ENCODE data around the gene TMEM201.
A peak's percentile ranks its signal among the peaks of the same experiment; 100 is the strongest.
"Not testable (repeated sequence)": the region's sequence is repeated elsewhere in the genome, so short reads cannot be mapped to it uniquely, and the experiment has no call there.

Gene TMEM201

GRCh38 chr1:9601942-9602793, 13.5 kb downstream of the TMEM201 start:
- no peak for DNase-seq

- no peak for DNase-seq
These were observed 14.1 kb downstream of the TMEM201 start for GRCh38 chr1:9602794-9603167.

- DNase-seq, result no peak
These were observed 14.6 kb downstream of the TMEM201 start for GRCh38 chr1:9603307-9603706.

GRCh38 chr1:9603766-9604753, 15.3 kb downstream of the TMEM201 start:
- no peak for DNase-seq

- DNase-seq, result no peak
These were observed 16.1 kb downstream of the TMEM201 start for GRCh38 chr1:9604836-9605235.

- DNase-seq, result no peak
These were observed 17.3 kb downstream of the TMEM201 start for GRCh38 chr1:9605946-9606455.

GRCh38 chr1:9606458-9606857, 17.7 kb downstream of the TMEM201 start:
- no peak for DNase-seq

DNA sequence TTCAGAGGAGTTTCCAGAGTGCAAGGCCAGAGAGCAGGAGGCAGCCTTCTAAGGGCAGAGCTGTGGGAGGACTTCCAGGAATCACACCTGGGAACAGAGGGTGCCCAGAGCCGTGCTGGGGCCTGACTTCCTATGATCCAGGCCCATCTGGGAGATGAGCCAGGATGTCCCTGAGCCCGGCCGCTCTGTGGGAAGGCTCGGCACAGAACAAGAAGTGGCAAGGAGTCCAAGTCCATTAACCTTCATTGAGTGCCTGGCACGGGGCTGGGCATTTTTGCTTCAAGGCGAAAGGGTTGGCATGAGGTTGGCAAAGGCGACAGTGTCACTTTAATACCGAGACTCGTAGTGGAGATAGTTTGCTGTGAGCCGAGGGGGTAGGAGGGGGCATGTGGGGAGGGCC, 18.2 kb downstream of the TMEM201 start:
- DNase-seq, result no peak

- no peak for DNase-seq
These were observed 18.6 kb downstream of the TMEM201 start for GRCh38 chr1:9607352-9607751.

DNA sequence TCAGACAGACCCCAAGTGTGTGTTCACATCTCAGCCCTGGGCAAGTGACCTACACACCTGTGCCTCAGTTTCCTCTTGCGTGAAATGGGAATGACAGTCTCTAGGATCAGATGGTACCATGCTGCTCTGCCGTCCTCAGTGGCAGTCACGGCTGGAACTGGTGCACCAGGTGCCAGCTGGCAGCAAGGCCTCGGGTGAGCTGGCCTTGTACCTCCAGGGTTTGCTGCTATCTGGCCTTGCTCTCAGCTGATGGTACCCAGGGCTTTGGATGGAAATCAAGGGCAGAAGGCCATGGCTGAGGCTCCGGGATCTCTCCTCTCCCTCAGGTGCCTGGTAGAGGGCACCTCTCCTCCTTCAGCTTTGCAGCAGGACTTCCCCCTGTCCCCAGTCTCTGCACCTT, 21.3 kb downstream of the TMEM201 start:
- DNase-seq, result no peak

GRCh38 chr1:9610548-9610947, 21.8 kb downstream of the TMEM201 start:
- no peak for DNase-seq

- no peak for DNase-seq
These were observed 23.0 kb downstream of the TMEM201 start for GRCh38 chr1:9611716-9612115.

GRCh38 chr1:9612162-9612845, 23.6 kb downstream of the TMEM201 start:
- DNase-seq, result no peak

DNA sequence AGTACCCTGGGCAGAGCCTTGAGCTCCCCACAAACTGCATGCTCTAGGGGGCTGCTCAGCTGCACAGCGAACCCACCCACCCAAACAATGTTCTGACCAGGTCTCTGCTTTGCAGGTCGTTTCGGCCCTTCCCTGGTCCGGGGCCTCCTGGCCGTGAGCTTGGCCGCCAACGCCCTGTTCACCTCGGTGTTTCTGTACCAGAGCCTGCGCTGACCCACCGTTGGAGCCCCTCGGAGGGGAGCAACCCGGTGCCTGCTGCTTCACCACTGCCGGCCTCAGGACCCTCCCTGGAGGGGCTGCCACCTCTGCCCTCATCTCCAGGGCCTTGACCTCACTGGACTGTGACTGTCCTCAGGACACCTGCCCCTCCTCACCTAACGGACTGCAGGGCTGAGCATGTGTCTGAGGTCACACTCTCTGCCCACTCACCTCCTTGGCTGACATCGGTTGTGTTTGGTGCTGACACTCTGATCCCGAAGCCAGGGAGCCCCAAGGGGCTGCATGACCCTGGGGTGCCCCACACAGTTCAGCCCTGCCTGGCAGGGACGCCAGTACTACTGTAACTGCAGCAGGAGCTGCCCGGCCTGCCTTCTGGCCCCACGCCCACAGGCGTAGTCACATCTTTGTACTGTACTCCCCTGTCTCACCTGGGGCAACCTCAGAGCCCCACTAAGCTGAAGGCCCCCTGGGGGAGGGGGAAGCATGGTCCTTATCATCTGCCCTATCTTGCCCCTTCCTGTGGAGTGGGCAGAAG, 24.3 kb downstream of the TMEM201 start:
- no peak for DNase-seq

DNA sequence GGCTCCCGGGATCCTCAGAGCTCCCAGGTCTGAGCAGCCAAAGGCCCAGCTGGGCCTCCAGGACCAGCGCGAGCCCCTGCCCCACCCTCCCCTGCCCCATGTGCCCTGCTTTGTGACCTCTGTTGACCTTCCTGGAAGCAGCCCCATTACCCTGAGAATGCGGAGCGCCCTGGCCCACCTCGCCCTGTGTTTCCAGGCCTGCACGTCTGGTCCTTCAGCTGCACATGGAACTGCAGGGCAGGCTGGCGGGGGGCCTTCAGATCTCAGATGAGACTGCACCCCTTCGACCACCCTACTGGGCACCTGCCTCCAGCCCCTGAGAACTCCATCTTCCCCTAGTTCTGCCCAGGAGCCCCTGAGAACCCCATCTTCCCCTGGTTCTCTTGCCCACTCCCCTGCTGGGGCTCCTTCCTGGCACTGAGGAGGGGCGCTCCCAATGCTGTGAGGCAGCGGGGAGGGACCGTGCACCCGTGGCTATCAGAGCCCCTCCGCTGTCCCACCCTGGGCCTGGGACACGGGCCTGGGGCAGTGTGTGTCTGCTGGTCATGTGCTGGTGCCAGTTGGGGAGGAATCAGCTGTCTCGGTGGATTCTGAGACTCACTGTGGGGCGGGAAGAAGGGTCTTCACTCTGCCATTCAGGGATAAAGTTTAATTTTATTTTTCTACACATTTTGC, 25.1 kb downstream of the TMEM201 start:
- no peak for DNase-seq

GRCh38 chr1:9615316-9616063, 26.8 kb downstream of the TMEM201 start:
- DNase-seq, result peak; percentile 36

- no peak for DNase-seq
These were observed 30.4 kb downstream of the TMEM201 start for GRCh38 chr1:9618909-9619679.

DNA sequence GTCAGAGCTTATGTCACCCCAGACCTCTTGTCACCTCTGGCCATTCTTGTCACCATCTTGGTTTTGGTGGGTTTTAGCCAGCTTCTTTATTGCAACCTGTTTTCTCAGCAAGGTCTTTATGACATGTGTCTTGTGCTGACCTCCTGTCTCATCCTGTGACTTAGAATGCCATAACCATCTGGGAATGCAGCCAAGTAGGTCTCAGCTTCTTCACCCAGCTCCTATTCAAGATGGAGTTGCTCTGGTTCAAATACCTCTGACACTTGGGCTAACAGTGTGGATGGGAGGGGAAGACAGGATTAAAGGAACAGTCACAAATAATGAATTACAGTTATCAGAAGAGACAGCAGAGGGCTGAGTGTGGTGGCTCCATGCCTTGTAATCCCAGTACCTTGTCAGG, 32.3 kb downstream of the TMEM201 start:
- DNase-seq, result no peak

DNA sequence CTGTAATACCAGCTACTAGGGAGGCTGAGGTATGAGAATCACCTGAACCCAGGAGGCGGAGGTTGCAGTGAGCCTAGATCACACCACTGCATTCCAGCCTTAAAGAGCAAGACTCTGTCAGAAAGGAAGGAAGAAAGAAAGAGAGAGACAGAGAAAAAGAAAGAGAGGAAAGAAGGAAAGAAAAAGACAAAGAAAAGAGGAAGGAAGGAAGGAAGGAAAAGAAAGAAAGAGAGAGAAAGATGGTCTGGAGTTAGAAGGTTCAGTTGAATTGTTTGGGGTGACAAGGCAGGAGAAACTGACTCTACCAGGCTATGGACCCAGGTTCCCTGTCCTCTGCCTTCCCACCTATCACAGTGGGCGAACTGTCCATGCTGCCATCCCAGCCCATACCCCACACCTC, 35.4 kb downstream of the TMEM201 start:
- no peak for DNase-seq

DNA sequence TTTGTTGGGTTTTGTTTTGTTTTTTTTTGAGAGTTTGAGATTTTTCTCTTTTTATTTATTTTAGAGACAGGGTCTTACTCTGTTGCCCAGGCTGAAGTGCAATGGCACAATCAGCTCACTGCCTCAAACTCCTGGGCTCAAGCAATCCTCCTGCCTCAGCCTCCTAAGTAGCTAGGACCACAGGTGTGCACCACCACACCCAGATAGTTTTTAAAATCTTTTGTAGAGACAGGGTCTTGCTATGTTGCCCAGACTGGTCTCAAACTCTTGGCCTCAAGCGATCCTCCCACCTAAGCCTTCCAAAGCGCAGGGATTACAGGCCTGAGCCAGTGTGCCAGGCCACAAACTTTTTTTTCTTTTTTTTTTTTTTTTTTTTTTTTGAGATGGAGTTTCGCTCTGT, 36.3 kb downstream of the TMEM201 start:
- not testable (repeated sequence) for DNase-seq
